ENCODE data around the gene NNMT.

Gene NNMT

DNA sequence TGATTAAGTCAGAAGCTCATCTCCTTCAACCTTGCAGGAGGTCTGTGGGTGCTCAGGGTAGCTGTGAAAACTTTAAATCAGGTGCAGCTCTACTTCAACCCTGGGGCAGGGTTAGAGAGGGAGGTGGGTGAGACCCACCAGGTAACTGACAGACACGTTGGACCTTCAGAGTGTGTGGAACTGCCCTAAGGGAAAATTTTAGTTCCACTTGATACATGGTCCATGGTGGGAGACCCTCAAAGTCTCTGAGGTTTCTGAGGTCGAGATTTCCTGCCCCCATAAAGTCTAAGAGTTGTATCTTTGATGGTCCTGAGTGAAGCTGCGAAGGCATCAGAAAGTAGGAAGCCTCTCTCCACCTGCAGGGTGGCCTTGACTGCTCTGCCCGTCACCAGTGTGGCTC lies 23.9 kb upstream of the NNMT start:
- H3K4me3 ChIP-seq (ENCODE audit: low read depth, low read length), result no peak overlapping the region
- no peak for DNase-seq (ENCODE audit: low read depth)
- TF ChIP-seq CTCF (IDR thresholded peaks at IDR 0.05; ENCODE audit: control insufficient read depth, extremely low read depth, insufficient read depth), result no peak

- no peak for TF ChIP-seq CTCF (IDR thresholded peaks at IDR 0.05; ENCODE audit: control insufficient read depth, extremely low read depth, insufficient read depth)
Observed at GRCh38 chr11:114273071-114273470, 23.1 kb upstream of the NNMT start.

DNA sequence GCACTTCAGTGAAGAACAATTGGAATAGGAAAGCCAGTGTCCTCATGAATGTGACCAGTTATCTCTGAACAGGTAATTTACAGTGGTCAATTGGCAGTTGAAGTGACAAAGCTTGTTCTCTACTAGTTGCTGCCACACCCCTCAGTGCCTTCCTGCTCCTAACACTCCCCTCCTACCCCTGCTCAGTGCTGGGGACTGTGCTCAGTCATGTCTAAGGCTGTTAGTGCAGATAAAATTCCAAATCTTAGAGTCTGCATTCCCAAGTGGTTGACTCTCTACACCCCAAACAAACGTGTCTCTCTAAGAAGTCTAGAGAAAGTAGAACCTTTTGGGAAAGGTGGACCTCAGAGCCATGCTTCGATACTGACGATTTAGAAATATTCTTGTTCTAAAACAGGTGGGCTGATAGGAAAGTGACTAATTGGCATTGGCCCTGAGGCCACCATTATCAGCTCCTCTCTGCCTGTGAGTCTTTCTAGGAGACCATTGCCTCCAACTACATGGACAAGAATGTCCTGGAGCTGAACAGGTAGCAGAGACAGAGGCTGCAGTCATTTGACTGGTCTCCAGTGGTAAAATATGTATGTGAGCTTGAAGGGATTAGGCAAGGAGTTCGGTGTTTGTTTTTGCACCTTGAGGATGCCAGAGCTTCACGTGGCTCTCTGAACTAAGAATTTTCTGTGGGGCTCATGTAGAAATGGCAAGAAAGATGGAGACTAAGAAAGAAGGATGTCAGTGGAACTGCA lies 22.1 kb upstream of the NNMT start:
- H3K4me3 ChIP-seq (ENCODE audit: low read depth, low read length), result no peak overlapping the region
- TF ChIP-seq CTCF (IDR thresholded peaks at IDR 0.05; ENCODE audit: control insufficient read depth, extremely low read depth, insufficient read depth), result no peak
- DNase-seq (ENCODE audit: low read depth), result no peak

More at GRCh38 chr11:114273071-114273470, 23.1 kb upstream of the NNMT start:
- H3K4me3 ChIP-seq (ENCODE audit: low read depth, low read length), result no peak overlapping the region
- DNase-seq (ENCODE audit: low read depth), result no peak

DNA sequence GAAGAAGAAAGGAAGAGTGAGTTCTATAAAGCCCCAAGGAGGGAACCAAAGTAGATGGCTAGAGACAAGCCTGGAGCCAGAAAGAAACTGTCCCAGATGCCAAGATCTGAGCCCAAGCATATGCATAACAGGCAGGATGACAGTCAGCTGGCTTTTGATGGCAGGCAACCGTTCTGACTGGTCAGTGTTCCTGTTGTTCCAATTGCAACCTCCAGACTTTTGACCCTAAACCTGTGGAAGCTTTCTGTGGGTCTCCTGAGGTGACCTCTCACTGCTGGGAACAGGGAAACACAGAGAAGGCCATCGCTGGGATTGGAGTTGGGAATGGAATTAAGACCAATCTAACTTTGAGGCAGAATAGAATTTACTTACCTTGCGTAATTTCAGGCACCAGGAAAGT lies 21.6 kb upstream of the NNMT start:
- no peak for TF ChIP-seq CTCF (IDR thresholded peaks at IDR 0.05; ENCODE audit: control insufficient read depth, extremely low read depth, insufficient read depth)
- no peak for DNase-seq (ENCODE audit: low read depth)
- no peak overlapping the region for H3K4me3 ChIP-seq (ENCODE audit: low read depth, low read length)

- no peak for TF ChIP-seq CTCF (IDR thresholded peaks at IDR 0.05; ENCODE audit: control insufficient read depth, extremely low read depth, insufficient read depth)
- DNase-seq (ENCODE audit: low read depth), result no peak
Observed at GRCh38 chr11:114275280-114275679, 20.9 kb upstream of the NNMT start.

GRCh38 chr11:114276077-114276476 lies 20.1 kb upstream of the NNMT start:
- TF ChIP-seq CTCF (IDR thresholded peaks at IDR 0.05; ENCODE audit: control insufficient read depth, extremely low read depth, insufficient read depth), result no peak
- no peak overlapping the region for H3K4me3 ChIP-seq (ENCODE audit: low read depth, low read length)
- no peak for DNase-seq (ENCODE audit: low read depth)

More at GRCh38 chr11:114275280-114275679, 20.9 kb upstream of the NNMT start:
- no peak overlapping the region for H3K4me3 ChIP-seq (ENCODE audit: low read depth, low read length)

Measured in LNCaP clone FGC (cell line).